A549 treated with DMSO at 1 μM for 4 hours (cell line): Measurements from ENCODE around the gene STATH. TPM values are rescaled to one million over a fixed set of nuclear protein-coding genes. Genes with fewer than 3 reads are reported as not detected.

Experiments used
- total RNA-seq: library from RNA; stranded (reverse); fragments of 200-300 nt; extraction: Qiagen RNA extraction; gene quantifications from 5 replicates; pipeline ENCODE4 v1.2.3, GENCODE V29; 2022; ENCODE audit warnings: low read depth

STATH gene
- total RNA-seq, result not detected in 5 replicates

GRCh38 chr4:69995526-69996016 lies at the start of gene STATH:
STATH (plus strand) TSS chr4:69995966; CDS start chr4:69998438, 2,472 bp downstream.

GRCh38 chr4:69965628-69966027 lies 30.1 kb upstream of the STATH start, which contains the start of gene CSN2:
CSN2 (minus strand) TSS chr4:69965728; CDS start chr4:69960995, 4,733 bp downstream.

GRCh38 chr4:70028159-70028558 lies 32.4 kb downstream of the STATH start, which contains the start of gene HTN3:
HTN3 (plus strand) TSS chr4:70028459; CDS start chr4:70030741, 2,282 bp downstream.

GRCh38 chr4:70050138-70050537 lies 54.4 kb downstream of the STATH start, which contains the start of gene HTN1:
HTN1 (plus strand) TSS chr4:70050438; CDS start chr4:70053077, 2,639 bp downstream.

Other genes starting within 250 kb of the STATH start
- gene SULT1B1, start 235.3 kb upstream of the STATH start, total RNA-seq, result 0.01 TPM in 2 of 5 replicates, not detected in the others
- not detected in 5 replicates for gene SULT1E1, start 135.8 kb upstream of the STATH start, total RNA-seq
- not detected in 5 replicates for gene CSN1S1, start 64.9 kb upstream of the STATH start, total RNA-seq
- gene CSN2, start 30.2 kb upstream of the STATH start, total RNA-seq, result not detected in 5 replicates
- gene HTN3, start 32.5 kb downstream of the STATH start, total RNA-seq, result not detected in 5 replicates
- not detected in 5 replicates for gene HTN1, start 54.5 kb downstream of the STATH start, total RNA-seq
- not detected in 5 replicates for gene PRR27, start 158.3 kb downstream of the STATH start, total RNA-seq
- gene ODAM, start 199.8 kb downstream of the STATH start, total RNA-seq, result not detected in 5 replicates
- not detected in 5 replicates for gene FDCSP, start 230.2 kb downstream of the STATH start, total RNA-seq
- not detected in 5 replicates for gene CSN3, start 246.6 kb downstream of the STATH start, total RNA-seq